ENCODE data around the gene ARHGAP18. TPM values are rescaled to one million over a fixed set of nuclear protein-coding genes. Genes with fewer than 3 reads are reported as not detected.

The ARHGAP18 gene
- total RNA-seq, 6 donors from 2014 or later, result 30.4 to 56.8 (median 48.9) TPM

GRCh38 chr6:129679758-129680157 is 30.2 kb downstream of the ARHGAP18 start:
- Histone ChIP-seq H3K27ac (peak overlapping the region in 3 of 4 donors; percentile 21 to 86 (median 86)), H3K9me3 (no peaks in the 10 kb centered on the region), H3K4me3 (no peak overlapping the region), H3K4me1 (peaks cover 27 to 62% (median 40%) of the 10 kb centered on the region in 4 donors), H3K36me3 (no peaks in the 10 kb centered on the region), H3K27me3 (no peaks in the 10 kb centered on the region)
- ATAC-seq (ENCODE audit: low FRiP score in 2 of 2) (no peak), DNase-seq (no peak)
- TF ChIP-seq POLR2AphosphoS5 (IDR thresholded peaks at IDR 0.05), result no peak
- no peak for TF ChIP-seq CTCF (IDR thresholded peaks at IDR 0.05)
- no peak for TF ChIP-seq POLR2A (IDR thresholded peaks at IDR 0.05)
- no peak for TF ChIP-seq EP300 (IDR thresholded peaks at IDR 0.05)
- 59 to 69% methylated on average over 3 of the region's 3 CpGs for WGBS, 2 donors

GRCh38 chr6:129679275-129679674 is 30.7 kb downstream of the ARHGAP18 start:
- ATAC-seq (ENCODE audit: low FRiP score in 2 of 2) (peak in 1 of 2 donors; percentile 43), DNase-seq (no peak)
- H3K27me3 ChIP-seq, result no peaks in the 10 kb centered on the region
- WGBS, 2 donors, result 60 to 61% methylated on average over 3 of the region's 3 CpGs
- H3K36me3 ChIP-seq, result no peaks in the 10 kb centered on the region
- peaks cover 24 to 60% (median 37%) of the 10 kb centered on the region in 4 donors for H3K4me1 ChIP-seq
- H3K27ac ChIP-seq, result peak overlapping the region in 3 of 4 donors; percentile 21 to 86 (median 86)
- no peak for TF ChIP-seq POLR2AphosphoS5 (IDR thresholded peaks at IDR 0.05)
- no peak for TF ChIP-seq POLR2A (IDR thresholded peaks at IDR 0.05)
- no peak for TF ChIP-seq EP300 (IDR thresholded peaks at IDR 0.05)
- no peak for TF ChIP-seq CTCF (IDR thresholded peaks at IDR 0.05)
- H3K4me3 ChIP-seq, result no peak overlapping the region
- H3K9me3 ChIP-seq, result no peaks in the 10 kb centered on the region

- TF ChIP-seq POLR2A (IDR thresholded peaks at IDR 0.05), result no peak
- TF ChIP-seq EP300 (IDR thresholded peaks at IDR 0.05), result no peak
- TF ChIP-seq CTCF (IDR thresholded peaks at IDR 0.05), result no peak
- TF ChIP-seq POLR2AphosphoS5 (IDR thresholded peaks at IDR 0.05), result no peak
- 43 to 46% methylated on average over 1 of the region's 1 CpG for WGBS, 2 donors
- Histone ChIP-seq H3K4me1 (peaks cover 21 to 62% (median 38%) of the 10 kb centered on the region in 4 donors), H3K36me3 (no peaks in the 10 kb centered on the region), H3K27me3 (no peaks in the 10 kb centered on the region), H3K27ac (peak overlapping the region in 2 of 4 donors; percentile 54 to 86), H3K9me3 (no peaks in the 10 kb centered on the region), H3K4me3 (no peak overlapping the region)
- no peak for ATAC-seq (ENCODE audit: low FRiP score in 2 of 2)
- no peak for DNase-seq
Observed at GRCh38 chr6:129678463-129678862, 31.5 kb downstream of the ARHGAP18 start.

GRCh38 chr6:129677620-129678325 is 32.2 kb downstream of the ARHGAP18 start:
- 70 to 72% methylated on average over 2 of the region's 2 CpGs for WGBS, 2 donors
- no peaks in the 10 kb centered on the region for H3K36me3 ChIP-seq
- DNase-seq, result no peak

More at GRCh38 chr6:129677620-129678325, 32.2 kb downstream of the ARHGAP18 start:
- peak overlapping the region in 3 of 4 donors; percentile 17 to 86 (median 54) for H3K27ac ChIP-seq
- no peaks in the 10 kb centered on the region for H3K27me3 ChIP-seq
- no peaks in the 10 kb centered on the region for H3K9me3 ChIP-seq
- TF ChIP-seq CTCF (IDR thresholded peaks at IDR 0.05), result no peak
- no peak for TF ChIP-seq POLR2AphosphoS5 (IDR thresholded peaks at IDR 0.05)
- no peak for TF ChIP-seq EP300 (IDR thresholded peaks at IDR 0.05)
- no peak for TF ChIP-seq POLR2A (IDR thresholded peaks at IDR 0.05)
- no peak for ATAC-seq (ENCODE audit: low FRiP score in 2 of 2)
- H3K4me1 ChIP-seq, result peaks cover 24 to 64% (median 39%) of the 10 kb centered on the region in 4 donors
- H3K4me3 ChIP-seq, result no peak overlapping the region
